Astrocyte of the cerebellum (primary cell): Measurements from ENCODE around the gene QARS1.

ENCODE experiments used
- DNase-seq: peaks from one replicate; pipeline ENCODE4 v3.0.0-alpha.2; 2011; ENCODE audit warnings: low read depth
- H3K4me3 ChIP-seq: 2 replicates; pipeline ENCODE4 v1.5.1; 2011; ENCODE audit warnings: mild to moderate bottlenecking, low read depth, low read length, moderate library complexity
- in situ Hi-C: cut with HindIII; loops from 2 replicates; pipeline ENCODE4 v1.10.0; 2017; ENCODE audit warnings: low sequenced_read_pairs
- TF ChIP-seq, protein P1 (sequence below): IDR thresholded peaks from 2 replicates; pipeline ENCODE4 v1.5.1; 2012; ENCODE audit warnings: low read length, low read depth, moderate library complexity, mild to moderate bottlenecking; ENCODE audit errors: missing control alignments

The QARS1 gene

DNA sequence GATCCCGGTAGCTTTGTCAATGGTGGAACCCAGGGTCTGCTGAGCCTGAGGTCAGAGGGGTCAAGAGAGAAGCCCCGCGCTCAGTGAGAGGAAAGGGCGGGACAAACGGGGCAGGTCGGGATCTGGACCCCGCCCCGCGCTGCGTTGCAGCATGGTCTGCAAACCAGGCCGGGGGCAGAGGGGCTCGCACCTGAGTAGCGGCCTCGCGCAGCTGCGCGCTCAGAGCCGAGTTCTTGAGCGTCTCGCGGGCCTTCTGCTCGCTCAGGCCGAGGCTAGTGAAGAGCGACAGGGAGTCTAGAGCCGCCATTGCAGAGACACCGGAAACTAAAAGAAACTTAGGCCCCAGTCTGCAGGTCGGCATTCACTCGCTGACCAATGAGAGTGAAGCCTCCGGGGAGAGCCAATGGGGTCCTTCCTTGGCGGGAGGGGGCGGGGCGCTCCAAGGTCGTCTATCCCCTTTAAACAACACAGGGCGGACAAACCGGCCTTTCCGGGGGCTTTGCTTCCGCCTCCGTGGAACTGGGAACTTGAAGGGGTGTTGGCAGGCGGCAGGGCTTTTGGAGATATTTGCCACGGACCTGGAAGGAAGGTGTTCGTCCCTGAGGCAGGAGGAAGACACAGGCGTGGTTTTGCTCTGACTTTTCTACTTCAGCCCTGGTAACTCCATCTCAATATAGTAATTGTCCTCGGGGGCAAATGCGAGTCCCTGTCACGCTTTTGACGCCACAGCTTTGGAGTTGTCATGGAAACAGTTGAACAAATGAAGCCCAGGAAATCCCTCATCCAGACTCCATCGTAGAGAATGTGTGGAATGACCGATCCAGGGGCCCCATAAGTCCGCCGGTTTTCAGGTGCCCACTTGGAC is at the start of gene QARS1:
QARS1 (minus strand) TSS at position 331 of the 865 bp plus-strand sequence; CDS start at position 307, 24 bp downstream.
- H3K4me3 ChIP-seq, result peak within 1 kb of the TSS; percentile 77
- TF ChIP-seq, protein P1, sequence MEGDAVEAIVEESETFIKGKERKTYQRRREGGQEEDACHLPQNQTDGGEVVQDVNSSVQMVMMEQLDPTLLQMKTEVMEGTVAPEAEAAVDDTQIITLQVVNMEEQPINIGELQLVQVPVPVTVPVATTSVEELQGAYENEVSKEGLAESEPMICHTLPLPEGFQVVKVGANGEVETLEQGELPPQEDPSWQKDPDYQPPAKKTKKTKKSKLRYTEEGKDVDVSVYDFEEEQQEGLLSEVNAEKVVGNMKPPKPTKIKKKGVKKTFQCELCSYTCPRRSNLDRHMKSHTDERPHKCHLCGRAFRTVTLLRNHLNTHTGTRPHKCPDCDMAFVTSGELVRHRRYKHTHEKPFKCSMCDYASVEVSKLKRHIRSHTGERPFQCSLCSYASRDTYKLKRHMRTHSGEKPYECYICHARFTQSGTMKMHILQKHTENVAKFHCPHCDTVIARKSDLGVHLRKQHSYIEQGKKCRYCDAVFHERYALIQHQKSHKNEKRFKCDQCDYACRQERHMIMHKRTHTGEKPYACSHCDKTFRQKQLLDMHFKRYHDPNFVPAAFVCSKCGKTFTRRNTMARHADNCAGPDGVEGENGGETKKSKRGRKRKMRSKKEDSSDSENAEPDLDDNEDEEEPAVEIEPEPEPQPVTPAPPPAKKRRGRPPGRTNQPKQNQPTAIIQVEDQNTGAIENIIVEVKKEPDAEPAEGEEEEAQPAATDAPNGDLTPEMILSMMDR, result no peak
- peak; percentile 80 for DNase-seq
- in situ Hi-C loops, result no loop called here

- H3K4me3 ChIP-seq, result no peak overlapping the region
- in situ Hi-C loops, result no loop called here
- TF ChIP-seq, protein P1, result no peak
- no peak for DNase-seq
Measured at GRCh38 chr3:49153349-49153912, 48.9 kb upstream of the QARS1 start.

- in situ Hi-C loops, result no loop called here
- no peak for DNase-seq
- TF ChIP-seq, protein P1, result no peak
- no peak overlapping the region for H3K4me3 ChIP-seq
Measured at GRCh38 chr3:49151610-49152009, 47.1 kb upstream of the QARS1 start.

- TF ChIP-seq, protein P1, result no peak
- in situ Hi-C loops, result loop anchor here (5.0 kb wide), 1 partner anchor 36 kb away; no protein-coding TSS in a partner anchor
- DNase-seq, result no peak
Measured at GRCh38 chr3:49148159-49148558, 43.6 kb upstream of the QARS1 start.

GRCh38 chr3:49140080-49140479 is 35.5 kb upstream of the QARS1 start:
- in situ Hi-C loops, result no loop called here
- no peak for DNase-seq
- TF ChIP-seq, protein P1, result no peak
- no peak overlapping the region for H3K4me3 ChIP-seq

More at GRCh38 chr3:49148159-49148558, 43.6 kb upstream of the QARS1 start:
- no peak overlapping the region for H3K4me3 ChIP-seq

GRCh38 chr3:49135499-49135898 is 30.9 kb upstream of the QARS1 start:
- in situ Hi-C loops, result no loop called here
- H3K4me3 ChIP-seq, result no peak overlapping the region
- TF ChIP-seq, protein P1, result no peak
- DNase-seq, result no peak
